Lower lobe of right lung (tissue), 2 donors: ENCODE measurements around the gene SEMA3A. TPM values are rescaled to one million over a fixed set of nuclear protein-coding genes. Genes with fewer than 3 reads are reported as not detected.
"Not testable (repeated sequence)": the region's sequence is repeated elsewhere in the genome, so short reads cannot be mapped to it uniquely, and the experiment has no call there.

ENCODE experiments used
- ATAC-seq, 2 donors: fragments of 200-7000 bp; cut with Tn5 transposase; one replicate each; pipeline ENCODE4 v1.9.1; 2020 to 2022; ENCODE audit warnings: mild to moderate bottlenecking in 2 of 2, moderate library complexity in 2 of 2
- DNase-seq: peaks from one replicate; pipeline ENCODE4 v3.0.0-alpha.2; 2020
- H3K27ac ChIP-seq: fragments of 200-600 bp; one replicate; pipeline ENCODE4 v1.8.0; 2022
- H3K27me3 ChIP-seq: fragments of 200-600 bp; one replicate; pipeline ENCODE4 v1.8.0; 2022; ENCODE audit warnings: low read depth
- H3K36me3 ChIP-seq: fragments of 200-600 bp; one replicate; pipeline ENCODE4 v1.8.0; 2022; ENCODE audit warnings: mild to moderate bottlenecking
- H3K4me1 ChIP-seq: fragments of 200-600 bp; one replicate; pipeline ENCODE4 v1.8.0; 2022
- H3K4me3 ChIP-seq: fragments of 200-600 bp; one replicate; pipeline ENCODE4 v1.8.0; 2022; ENCODE audit warnings: mild to moderate bottlenecking
- H3K9me3 ChIP-seq: fragments of 200-600 bp; one replicate; pipeline ENCODE4 v1.8.0; 2022
- CTCF ChIP-seq: fragments of 200-600 bp; IDR thresholded peaks from one replicate; pipeline ENCODE4 v1.8.0; 2022; ENCODE audit warnings: antibody characterized with exemption, mild to moderate bottlenecking
- intact Hi-C: fragments of 100-400 bp; cut with DNase I; formaldehyde crosslinking; loops from one replicate; pipeline ENCODE4 v1.11.0; 2022
- total RNA-seq: library from RNA; stranded (reverse); fragmentation: NEBNext Ultra II Directional; extraction: Animal tissue kit (Norgen Biotek cat#: 25700); gene quantifications from one replicate; pipeline ENCODE4 v1.2.1, GENCODE V29; 2021
- donor health status: DM: no; HTN: yes; CAD: no; lungs with severe emphysema.

The SEMA3A gene
- total RNA-seq, 1 donor from 2014 or later, result 9.7 TPM

GRCh38 chr7:84154991-84155781 is 39.4 kb downstream of the SEMA3A start:
- Histone ChIP-seq H3K9me3 (no peaks in the 10 kb centered on the region), H3K36me3 (no peaks in the 10 kb centered on the region), H3K4me1 (no peaks in the 10 kb centered on the region), H3K4me3 (no peak overlapping the region), H3K27me3 (no peaks in the 10 kb centered on the region), H3K27ac (no peak overlapping the region)
- DNase-seq (no peak), ATAC-seq (no peak)
- TF ChIP-seq CTCF, result no peak
- intact Hi-C loops, result no loop called here

DNA sequence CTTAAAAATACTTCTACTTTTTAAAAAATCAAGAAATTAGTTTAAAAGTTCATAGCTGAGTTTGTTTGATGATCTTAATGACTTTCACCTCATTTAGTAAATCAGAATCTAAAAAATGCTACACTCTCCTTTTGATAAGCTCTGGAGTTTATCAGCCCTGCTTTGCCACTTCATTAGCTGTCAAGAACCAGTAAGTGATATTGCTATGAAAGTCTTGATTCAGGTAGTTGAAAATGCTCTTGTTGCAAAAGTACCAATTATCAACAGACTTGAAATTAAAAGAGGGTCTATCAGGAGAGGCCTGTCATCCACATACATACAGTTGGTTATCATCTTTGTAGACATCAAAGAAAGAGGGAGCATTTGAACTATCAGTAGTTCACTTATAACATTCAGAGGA is 41.6 kb downstream of the SEMA3A start:
- no peaks in the 10 kb centered on the region for H3K4me1 ChIP-seq
- no peaks in the 10 kb centered on the region for H3K27me3 ChIP-seq
- no peaks in the 10 kb centered on the region for H3K9me3 ChIP-seq
- intact Hi-C loops, result no loop called here
- no peak overlapping the region for H3K27ac ChIP-seq
- ATAC-seq (no peak), DNase-seq (no peak)
- no peaks in the 10 kb centered on the region for H3K36me3 ChIP-seq
- TF ChIP-seq CTCF, result no peak
- no peak overlapping the region for H3K4me3 ChIP-seq

GRCh38 chr7:84150370-84150769 is 44.2 kb downstream of the SEMA3A start:
- ATAC-seq, H3K4me1 ChIP-seq, intact Hi-C loops, H3K4me3 ChIP-seq, DNase-seq, H3K27ac ChIP-seq, H3K27me3 ChIP-seq, H3K9me3 ChIP-seq, H3K36me3 ChIP-seq: not testable (repeated sequence)

DNA sequence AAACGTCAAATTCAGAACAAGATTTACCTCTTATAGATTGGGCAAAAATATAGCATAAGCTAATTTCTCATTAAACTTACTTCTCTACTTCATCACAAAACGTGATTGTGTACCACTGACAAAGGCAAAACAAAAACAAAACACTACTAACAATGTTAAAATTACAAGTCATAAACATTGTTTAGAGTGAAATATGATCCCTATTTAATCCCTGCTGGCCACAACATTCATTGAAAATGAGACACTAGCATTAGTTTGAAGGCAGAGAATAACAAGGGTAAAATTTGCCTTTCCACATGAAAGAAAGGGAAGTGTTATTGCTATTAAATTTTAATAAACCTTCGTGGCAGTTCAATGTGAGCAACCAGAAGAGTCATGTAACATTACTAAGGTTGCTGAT is 45.0 kb downstream of the SEMA3A start:
- no peak for TF ChIP-seq CTCF
- Histone ChIP-seq H3K9me3 (no peaks in the 10 kb centered on the region), H3K27me3 (no peaks in the 10 kb centered on the region), H3K4me3 (no peak overlapping the region), H3K27ac (no peak overlapping the region), H3K36me3 (no peaks in the 10 kb centered on the region), H3K4me1 (no peaks in the 10 kb centered on the region)
- no peak for DNase-seq
- ATAC-seq, result no peak
- intact Hi-C loops, result no loop called here

GRCh38 chr7:84145892-84146291 is 48.7 kb downstream of the SEMA3A start:
- Histone ChIP-seq H3K4me3 (no peak overlapping the region), H3K27me3 (no peaks in the 10 kb centered on the region), H3K36me3 (no peaks in the 10 kb centered on the region), H3K27ac (no peak overlapping the region), H3K4me1 (peaks cover 4% of the 10 kb centered on the region), H3K9me3 (no peaks in the 10 kb centered on the region)
- intact Hi-C loops, result no loop called here
- no peak for TF ChIP-seq CTCF
- ATAC-seq, result no peak
- no peak for DNase-seq

GRCh38 chr7:84144935-84145334 is 49.7 kb downstream of the SEMA3A start:
- no peak overlapping the region for H3K27ac ChIP-seq
- H3K9me3 ChIP-seq, result no peaks in the 10 kb centered on the region
- ATAC-seq (no peak), DNase-seq (no peak)
- H3K4me1 ChIP-seq, result peaks cover 4% of the 10 kb centered on the region
- intact Hi-C loops, result no loop called here
- H3K4me3 ChIP-seq, result no peak overlapping the region
- no peak for TF ChIP-seq CTCF
- no peaks in the 10 kb centered on the region for H3K27me3 ChIP-seq
- H3K36me3 ChIP-seq, result no peaks in the 10 kb centered on the region
